Activated T-helper 2 cell treated with anti-CD3 and anti-CD28 coated beads, Interferon-gamma antibody, Interleukin-2, Interleukin-4, amounts not matched to agents 10 μg/mL and 5 μg/mL and 100 μg/mL, durations not matched to agents 14 hours and 24 hours and 36 hours (primary cell): Measurements from ENCODE around the gene EVI5. TPM values are rescaled to one million over a fixed set of nuclear protein-coding genes. Genes with fewer than 3 reads are reported as not detected.
A peak's percentile ranks its signal among the peaks of the same experiment; 100 is the strongest.

ENCODE experiments used
- DNase-seq: peaks from one replicate; pipeline ENCODE4 v3.0.0; 2021; ENCODE audit warnings: low spot score
- H3K27ac Mint-ChIP-seq: one replicate; pipeline ENCODE4 v1.8.0; 2021; ENCODE audit warnings: mixed read lengths
- H3K27me3 Mint-ChIP-seq: one replicate; pipeline ENCODE4 v1.8.0; 2021; ENCODE audit warnings: low read depth, mixed read lengths
- H3K36me3 Mint-ChIP-seq: one replicate; pipeline ENCODE4 v1.8.0; 2021; ENCODE audit warnings: low read depth, mixed read lengths
- H3K4me1 Mint-ChIP-seq: one replicate; pipeline ENCODE4 v1.8.0; 2021; ENCODE audit warnings: low read depth, mixed read lengths
- H3K4me3 Mint-ChIP-seq: one replicate; pipeline ENCODE4 v1.8.0; 2021; ENCODE audit warnings: low read depth, mild to moderate bottlenecking, moderate library complexity, mixed read lengths
- H3K9me3 Mint-ChIP-seq: one replicate; pipeline ENCODE4 v1.8.0; 2021; ENCODE audit warnings: mixed read lengths
- intact Hi-C: fragments of 100-400 bp; cut with micrococcal nuclease; formaldehyde crosslinking; loops from one replicate; pipeline ENCODE4 v1.15.1; 2023
- total RNA-seq: library from RNA; stranded (reverse); gene quantifications from 2 replicates; pipeline ENCODE4 v1.2.3, GENCODE V29; 2022

Gene EVI5
- total RNA-seq, 1 donor from 2014 or later = 60.8 TPM

- H3K9me3 Mint-ChIP-seq = no peaks in the 10 kb centered on the region
- peaks cover 88% of the 10 kb centered on the region for H3K36me3 Mint-ChIP-seq
- peak overlapping the region; percentile 77 for H3K4me3 Mint-ChIP-seq
Measured at GRCh38 chr1:92572520-92572919, 212.4 kb downstream of the EVI5 start.

GRCh38 chr1:92571578-92571977 is 213.3 kb downstream of the EVI5 start:
- Mint-ChIP-seq H3K4me1 (peaks cover 62% of the 10 kb centered on the region), H3K9me3 (no peaks in the 10 kb centered on the region), H3K4me3 (peak overlapping the region; percentile 77), H3K36me3 (peaks cover 82% of the 10 kb centered on the region), H3K27me3 (no peaks in the 10 kb centered on the region), H3K27ac (peak overlapping the region; percentile 83)
- no peak for DNase-seq
- intact Hi-C loops = loop anchor here (2.0 kb wide), 1 partner anchor 15 kb away; no protein-coding TSS in a partner anchor

More at GRCh38 chr1:92572520-92572919, 212.4 kb downstream of the EVI5 start:
- intact Hi-C loops = loop anchor here (1.0 kb wide), 1 partner anchor 9 kb away; no protein-coding TSS in a partner anchor
- H3K27ac Mint-ChIP-seq = peak overlapping the region; percentile 83
- DNase-seq = no peak
- peaks cover 65% of the 10 kb centered on the region for H3K4me1 Mint-ChIP-seq
- no peaks in the 10 kb centered on the region for H3K27me3 Mint-ChIP-seq

- intact Hi-C loops = no loop called here
- no peak for DNase-seq
- peaks cover 79% of the 10 kb centered on the region for H3K36me3 Mint-ChIP-seq
- H3K27ac Mint-ChIP-seq = no peak overlapping the region
- peak overlapping the region; percentile 13 for H3K4me3 Mint-ChIP-seq
- no peaks in the 10 kb centered on the region for H3K9me3 Mint-ChIP-seq
- peaks cover 65% of the 10 kb centered on the region for H3K4me1 Mint-ChIP-seq
- no peaks in the 10 kb centered on the region for H3K27me3 Mint-ChIP-seq
Measured at GRCh38 chr1:92567211-92567868, 217.6 kb downstream of the EVI5 start.

GRCh38 chr1:92563457-92564216 is 221.3 kb downstream of the EVI5 start:
- Mint-ChIP-seq H3K9me3 (no peaks in the 10 kb centered on the region), H3K4me3 (peak overlapping the region; percentile 7), H3K4me1 (peaks cover 59% of the 10 kb centered on the region), H3K36me3 (peaks cover 77% of the 10 kb centered on the region), H3K27me3 (no peaks in the 10 kb centered on the region), H3K27ac (peak overlapping the region; percentile 65)
- intact Hi-C loops = loop anchor here (1.0 to 2.0 kb wide), 4 partner anchors 9 to 25 kb away; no protein-coding TSS in a partner anchor
- DNase-seq = no peak

GRCh38 chr1:92556350-92556749 is 228.6 kb downstream of the EVI5 start:
- peak overlapping the region; percentile 68 for H3K27ac Mint-ChIP-seq
- no peaks in the 10 kb centered on the region for H3K9me3 Mint-ChIP-seq
- no peak overlapping the region for H3K4me3 Mint-ChIP-seq
- DNase-seq = no peak
- H3K27me3 Mint-ChIP-seq = no peaks in the 10 kb centered on the region
- peaks cover 70% of the 10 kb centered on the region for H3K4me1 Mint-ChIP-seq
- intact Hi-C loops = no loop called here
- H3K36me3 Mint-ChIP-seq = peaks cover 88% of the 10 kb centered on the region

GRCh38 chr1:92554216-92554615 is 230.7 kb downstream of the EVI5 start:
- Mint-ChIP-seq H3K36me3 (peaks cover 82% of the 10 kb centered on the region), H3K9me3 (peaks cover 4% of the 10 kb centered on the region), H3K4me1 (peaks cover 62% of the 10 kb centered on the region), H3K4me3 (no peak overlapping the region), H3K27ac (peak overlapping the region; percentile 42), H3K27me3 (no peaks in the 10 kb centered on the region)
- DNase-seq = no peak
- intact Hi-C loops = no loop called here

GRCh38 chr1:92551916-92552315 is 233.0 kb downstream of the EVI5 start:
- no peak for DNase-seq
- H3K27ac Mint-ChIP-seq = no peak overlapping the region
- no peaks in the 10 kb centered on the region for H3K27me3 Mint-ChIP-seq
- peaks cover 60% of the 10 kb centered on the region for H3K4me1 Mint-ChIP-seq
- H3K36me3 Mint-ChIP-seq = peaks cover 85% of the 10 kb centered on the region
- H3K9me3 Mint-ChIP-seq = peaks cover 4% of the 10 kb centered on the region
- H3K4me3 Mint-ChIP-seq = peak overlapping the region; percentile 35
- intact Hi-C loops = no loop called here

- Mint-ChIP-seq H3K27ac (peak overlapping the region; percentile 90), H3K4me3 (peak overlapping the region; percentile 62), H3K4me1 (peaks cover 69% of the 10 kb centered on the region), H3K9me3 (peaks cover 3% of the 10 kb centered on the region), H3K27me3 (no peaks in the 10 kb centered on the region), H3K36me3 (peaks cover 84% of the 10 kb centered on the region)
- peak; percentile 32 for DNase-seq
- intact Hi-C loops = no loop called here
Measured at GRCh38 chr1:92544756-92545165, 240.1 kb downstream of the EVI5 start.

GRCh38 chr1:92543131-92544055 is 241.5 kb downstream of the EVI5 start:
- Mint-ChIP-seq H3K36me3 (peaks cover 78% of the 10 kb centered on the region), H3K27me3 (no peaks in the 10 kb centered on the region), H3K27ac (peak overlapping the region; percentile 80), H3K4me3 (peak overlapping the region; percentile 42), H3K9me3 (peaks cover 3% of the 10 kb centered on the region), H3K4me1 (peaks cover 74% of the 10 kb centered on the region)
- intact Hi-C loops = no loop called here
- DNase-seq = no peak

GRCh38 chr1:92538413-92539061 is 246.4 kb downstream of the EVI5 start:
- H3K4me1 Mint-ChIP-seq = peaks cover 76% of the 10 kb centered on the region
- H3K9me3 Mint-ChIP-seq = peaks cover 14% of the 10 kb centered on the region
- peak overlapping the region; percentile 67 for H3K4me3 Mint-ChIP-seq
- peak overlapping the region; percentile 96 for H3K27ac Mint-ChIP-seq
- peaks cover 71% of the 10 kb centered on the region for H3K36me3 Mint-ChIP-seq
- DNase-seq = peak; percentile 31
- no peaks in the 10 kb centered on the region for H3K27me3 Mint-ChIP-seq
- intact Hi-C loops = loop anchor here (1.0 to 5.0 kb wide), 6 partner anchors 24 to 224 kb away; partner anchors contain the start of gene GFI1

GRCh38 chr1:92538048-92538412 is 246.9 kb downstream of the EVI5 start:
- Mint-ChIP-seq H3K27me3 (no peaks in the 10 kb centered on the region), H3K9me3 (peaks cover 14% of the 10 kb centered on the region), H3K27ac (peak overlapping the region; percentile 96), H3K36me3 (peaks cover 71% of the 10 kb centered on the region), H3K4me3 (peak overlapping the region; percentile 67), H3K4me1 (peaks cover 76% of the 10 kb centered on the region)
- intact Hi-C loops = loop anchor here (1.0 to 5.0 kb wide), 6 partner anchors 25 to 224 kb away; partner anchors contain the start of gene GFI1
- no peak for DNase-seq
